Activated CD4-positive, alpha-beta memory T cell treated with anti-CD3 and anti-CD28 coated beads, Interleukin-2, amount 10 ng/mL, durations not matched to agents 7 days and 5 days (primary cell): ENCODE data around the gene CNDP2. TPM values are rescaled to one million over a fixed set of nuclear protein-coding genes. Genes with fewer than 3 reads are reported as not detected.

Experiments
- CTCF ChIA-PET: fragments of 350-600 bp; sonication (Branson Sonifier 250); formaldehyde crosslinking; loops from one replicate; lab custom pipeline; 2021; ENCODE audit warnings: antibody characterized with exemption, inconsistent platforms; lab: Charles Lee
- POLR2A ChIA-PET: fragments of 350-600 bp; sonication (Branson Sonifier 250); formaldehyde crosslinking; loops from one replicate; lab custom pipeline; 2021; ENCODE audit warnings: antibody characterized with exemption; lab: Charles Lee
- DNase-seq: peaks from one replicate; pipeline ENCODE4 v3.0.0-alpha.2; 2020
- H3K27ac Mint-ChIP-seq: one replicate; pipeline ENCODE4 v1.8.0; 2021; ENCODE audit warnings: mild to moderate bottlenecking, mixed read lengths
- H3K27me3 Mint-ChIP-seq: one replicate; pipeline ENCODE4 v1.8.0; 2021; ENCODE audit warnings: mixed read lengths
- H3K36me3 Mint-ChIP-seq: one replicate; pipeline ENCODE4 v1.8.0; 2021; ENCODE audit warnings: low read depth, mixed read lengths
- H3K4me1 Mint-ChIP-seq: one replicate; pipeline ENCODE4 v1.8.0; 2021; ENCODE audit warnings: mixed read lengths
- H3K4me3 Mint-ChIP-seq: one replicate; pipeline ENCODE4 v1.8.0; 2021; ENCODE audit warnings: mild to moderate bottlenecking, mixed read lengths
- H3K9me3 Mint-ChIP-seq: one replicate; pipeline ENCODE4 v1.8.0; 2021; ENCODE audit warnings: mixed read lengths
- total RNA-seq, 2 experiments: library from RNA; stranded (reverse); gene quantifications; one replicate each; pipeline ENCODE4 v1.2.3, GENCODE V29; 2021

CNDP2 gene
- total RNA-seq: 100 to 1,000 TPM; 141 to 143 TPM

GRCh38 chr18:74495581-74496507 is at the start of gene CNDP2:
Gene CNDP2 (plus strand): TSS chr18:74496363. CDS start chr18:74499974, 3,611 bp downstream.
- CTCF ChIA-PET: interaction anchor here (0.6 to 1.4 kb wide), 3 partner anchors 56 to 142 kb away, joined by 3 to 5 read pairs (median 3); no protein-coding TSS in a partner anchor
- DNase-seq: peak; percentile 99
- POLR2A ChIA-PET: interaction anchor here (0.6 to 5.2 kb wide), 10 partner anchors 10 to 713 kb away, joined by 3 to 22 read pairs (median 8); partner anchors contain the start of genes PTGR3, TIMM21 and ZNF407
- Mint-ChIP-seq H3K27me3 (peaks cover 11% of the 10 kb centered on the region), H3K36me3 (peaks cover 21% of the 10 kb centered on the region), H3K4me3 (peak within 1 kb of the TSS; percentile 88), H3K4me1 (peaks cover 43% of the 10 kb centered on the region), H3K9me3 (no peaks in the 10 kb centered on the region), H3K27ac (peak within 1 kb of the TSS; percentile 99)

GRCh38 chr18:74446631-74447403 is 49.3 kb upstream of the CNDP2 start:
- Mint-ChIP-seq H3K27me3 (no peaks in the 10 kb centered on the region), H3K9me3 (no peaks in the 10 kb centered on the region), H3K4me1 (no peaks in the 10 kb centered on the region), H3K36me3 (no peaks in the 10 kb centered on the region), H3K27ac (no peak overlapping the region), H3K4me3 (no peak overlapping the region)
- ChIA-PET POLR2A (no interaction called here), CTCF (no interaction called here)
- DNase-seq: no peak

- no peaks in the 10 kb centered on the region for H3K9me3 Mint-ChIP-seq
- H3K4me1 Mint-ChIP-seq: no peaks in the 10 kb centered on the region
- POLR2A ChIA-PET: no interaction called here
- no peak overlapping the region for H3K27ac Mint-ChIP-seq
- CTCF ChIA-PET: no interaction called here
- DNase-seq: no peak
- H3K4me3 Mint-ChIP-seq: no peak overlapping the region
- H3K36me3 Mint-ChIP-seq: no peaks in the 10 kb centered on the region
- H3K27me3 Mint-ChIP-seq: peaks cover 5% of the 10 kb centered on the region
These were observed 48.6 kb upstream of the CNDP2 start for GRCh38 chr18:74447404-74448152.

- H3K36me3 Mint-ChIP-seq: no peaks in the 10 kb centered on the region
- DNase-seq: no peak
- POLR2A ChIA-PET: no interaction called here
- H3K27ac Mint-ChIP-seq: no peak overlapping the region
- no peaks in the 10 kb centered on the region for H3K4me1 Mint-ChIP-seq
- H3K4me3 Mint-ChIP-seq: no peak overlapping the region
- H3K9me3 Mint-ChIP-seq: no peaks in the 10 kb centered on the region
- H3K27me3 Mint-ChIP-seq: peaks cover 28% of the 10 kb centered on the region
- CTCF ChIA-PET: no interaction called here
These were observed 45.5 kb upstream of the CNDP2 start for GRCh38 chr18:74450626-74451025.

- Mint-ChIP-seq H3K9me3 (no peaks in the 10 kb centered on the region), H3K36me3 (no peaks in the 10 kb centered on the region), H3K4me1 (no peaks in the 10 kb centered on the region), H3K27ac (no peak overlapping the region), H3K27me3 (peaks cover 32% of the 10 kb centered on the region), H3K4me3 (no peak overlapping the region)
- CTCF ChIA-PET: no interaction called here
- POLR2A ChIA-PET: no interaction called here
- DNase-seq: no peak
These were observed 45.0 kb upstream of the CNDP2 start for GRCh38 chr18:74451148-74451547.

GRCh38 chr18:74453016-74453566 is 43.1 kb upstream of the CNDP2 start:
- ChIA-PET POLR2A (no interaction called here), CTCF (interaction anchor here (0.7 kb wide), 1 partner anchor 12 kb away, joined by 3 read pairs; no protein-coding TSS in a partner anchor)
- Mint-ChIP-seq H3K36me3 (no peaks in the 10 kb centered on the region), H3K9me3 (no peaks in the 10 kb centered on the region), H3K4me3 (no peak overlapping the region), H3K4me1 (peaks cover 3% of the 10 kb centered on the region), H3K27me3 (peaks cover 42% of the 10 kb centered on the region), H3K27ac (no peak overlapping the region)
- DNase-seq: no peak

GRCh38 chr18:74453642-74454198 is 42.4 kb upstream of the CNDP2 start:
- no peaks in the 10 kb centered on the region for H3K9me3 Mint-ChIP-seq
- H3K27ac Mint-ChIP-seq: no peak overlapping the region
- peaks cover 48% of the 10 kb centered on the region for H3K27me3 Mint-ChIP-seq
- CTCF ChIA-PET: no interaction called here
- peaks cover 6% of the 10 kb centered on the region for H3K4me1 Mint-ChIP-seq
- DNase-seq: no peak
- H3K36me3 Mint-ChIP-seq: no peaks in the 10 kb centered on the region
- POLR2A ChIA-PET: no interaction called here
- H3K4me3 Mint-ChIP-seq: no peak overlapping the region

GRCh38 chr18:74454279-74454751 is 41.8 kb upstream of the CNDP2 start:
- H3K4me3 Mint-ChIP-seq: no peak overlapping the region
- H3K36me3 Mint-ChIP-seq: no peaks in the 10 kb centered on the region
- no peaks in the 10 kb centered on the region for H3K9me3 Mint-ChIP-seq
- H3K27ac Mint-ChIP-seq: no peak overlapping the region
- peaks cover 54% of the 10 kb centered on the region for H3K27me3 Mint-ChIP-seq
- ChIA-PET POLR2A (no interaction called here), CTCF (no interaction called here)
- no peak for DNase-seq
- peaks cover 6% of the 10 kb centered on the region for H3K4me1 Mint-ChIP-seq

GRCh38 chr18:74455386-74455785 is 40.8 kb upstream of the CNDP2 start:
- ChIA-PET POLR2A (no interaction called here), CTCF (no interaction called here)
- no peaks in the 10 kb centered on the region for H3K9me3 Mint-ChIP-seq
- H3K36me3 Mint-ChIP-seq: no peaks in the 10 kb centered on the region
- H3K4me3 Mint-ChIP-seq: no peak overlapping the region
- H3K4me1 Mint-ChIP-seq: peaks cover 6% of the 10 kb centered on the region
- DNase-seq: no peak
- H3K27me3 Mint-ChIP-seq: peaks cover 64% of the 10 kb centered on the region
- H3K27ac Mint-ChIP-seq: no peak overlapping the region

GRCh38 chr18:74456017-74456348 is 40.2 kb upstream of the CNDP2 start:
- Mint-ChIP-seq H3K4me3 (no peak overlapping the region), H3K4me1 (peaks cover 6% of the 10 kb centered on the region), H3K36me3 (no peaks in the 10 kb centered on the region), H3K27ac (no peak overlapping the region), H3K9me3 (no peaks in the 10 kb centered on the region), H3K27me3 (peaks cover 64% of the 10 kb centered on the region)
- no peak for DNase-seq
- ChIA-PET POLR2A (no interaction called here), CTCF (no interaction called here)

- H3K27me3 Mint-ChIP-seq: peaks cover 64% of the 10 kb centered on the region
- H3K27ac Mint-ChIP-seq: no peak overlapping the region
- POLR2A ChIA-PET: no interaction called here
- CTCF ChIA-PET: no interaction called here
- DNase-seq: no peak
- H3K4me3 Mint-ChIP-seq: no peak overlapping the region
- H3K9me3 Mint-ChIP-seq: no peaks in the 10 kb centered on the region
- H3K4me1 Mint-ChIP-seq: peaks cover 6% of the 10 kb centered on the region
- H3K36me3 Mint-ChIP-seq: no peaks in the 10 kb centered on the region
These were observed 39.7 kb upstream of the CNDP2 start for GRCh38 chr18:74456349-74457042.
